ENCODE data around the gene CMTM5. TPM values are rescaled to one million over a fixed set of nuclear protein-coding genes. Genes with fewer than 3 reads are reported as not detected.

The CMTM5 gene, protein sequence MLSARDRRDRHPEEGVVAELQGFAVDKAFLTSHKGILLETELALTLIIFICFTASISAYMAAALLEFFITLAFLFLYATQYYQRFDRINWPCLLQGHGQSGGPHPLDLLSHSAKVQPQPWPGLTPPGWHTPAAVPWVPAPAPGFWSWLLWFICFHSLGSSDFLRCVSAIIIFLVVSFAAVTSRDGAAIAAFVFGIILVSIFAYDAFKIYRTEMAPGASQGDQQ
- total RNA-seq (2014; rRNA removed; shearing (Covaris generic)) = 0.10 TPM in 1 of 2 replicates, not detected in the other
- not detected in 2 replicates for polyA plus RNA-seq (2015; cell fraction: cytosol; rRNA removed)
- polyA plus RNA-seq (2015; cell fraction: nucleus; rRNA removed) = 0.10 TPM in 1 of 2 replicates, not detected in the other

DNA sequence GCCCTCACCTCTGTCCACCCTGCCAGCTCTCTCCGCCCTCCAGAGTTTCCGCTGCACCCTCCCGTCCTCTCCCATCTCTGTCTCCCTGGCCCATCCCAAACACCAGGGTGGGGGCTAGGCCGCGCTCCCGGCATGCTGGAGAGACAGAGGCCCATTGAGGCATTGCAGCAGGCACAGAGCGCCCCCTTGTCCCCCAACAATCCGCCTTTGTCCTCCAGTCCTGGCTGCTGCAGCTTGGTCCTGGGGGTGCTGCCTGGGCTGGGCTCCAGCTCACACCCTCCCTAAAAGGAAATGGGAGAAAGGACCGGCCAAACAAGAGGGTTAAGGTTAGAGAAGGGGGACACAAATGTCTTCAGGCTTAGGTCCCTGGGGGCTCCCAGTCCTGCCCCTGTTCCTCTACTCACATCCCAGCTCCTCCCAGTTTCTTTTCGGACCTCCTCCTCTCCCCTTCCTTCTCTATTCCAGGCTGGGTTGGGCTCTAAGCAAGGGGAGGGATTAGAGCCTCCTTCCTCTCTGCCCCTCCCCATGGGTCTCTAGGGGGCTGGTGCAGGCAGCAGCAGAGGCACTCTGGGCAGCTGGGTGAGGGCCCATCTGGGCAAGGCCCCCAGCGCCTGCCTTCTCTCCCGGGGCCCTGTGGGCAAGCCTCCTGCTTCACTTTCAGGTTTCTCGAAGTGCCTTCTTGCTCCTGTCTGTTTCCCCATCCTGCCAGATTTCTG, at the start of gene CMTM5:
Gene CMTM5 (plus strand): TSS at position 565 of the 716 bp plus-strand sequence. CDS start 206 bp downstream, outside the sequence.
- DNase-seq (ENCODE audit: low read depth) = no peak

DNA sequence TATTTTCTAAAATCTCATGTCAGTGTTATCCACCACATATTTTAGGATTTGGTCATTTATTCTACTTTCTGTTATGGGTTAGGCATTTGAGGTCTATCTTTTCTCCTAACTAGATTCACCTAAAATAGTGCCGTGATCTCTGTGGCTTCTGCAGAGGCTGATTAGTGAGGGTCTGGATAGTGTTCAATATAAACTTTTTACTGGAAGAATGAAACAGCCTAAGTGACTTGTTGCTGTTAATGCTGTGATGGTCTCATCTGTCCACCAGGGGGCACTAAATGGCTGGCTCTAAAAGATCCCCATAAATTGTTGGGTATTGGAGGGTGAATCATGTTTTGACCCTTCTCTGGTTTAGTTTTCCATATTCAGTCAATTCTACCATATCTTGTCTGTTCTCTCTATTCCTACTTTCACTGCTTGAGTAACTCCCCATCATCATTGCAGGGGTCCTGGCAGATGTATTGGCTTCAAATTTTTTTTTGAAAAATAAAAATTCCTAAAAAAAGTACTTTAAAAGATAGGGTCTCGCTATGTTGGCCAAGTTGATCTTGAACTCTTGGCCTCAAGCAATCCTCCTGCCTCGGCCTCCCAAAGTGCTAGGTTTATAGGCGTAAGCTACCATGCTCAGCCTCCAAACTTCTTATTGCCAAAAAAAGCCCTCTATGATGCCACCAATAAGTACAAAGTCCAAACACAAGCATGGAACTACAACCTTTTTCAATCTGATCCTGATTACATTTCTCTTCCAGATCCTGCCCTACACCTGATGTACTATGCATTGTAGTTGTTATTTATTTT, 48.7 kb upstream of the CMTM5 start:
- DNase-seq (ENCODE audit: low read depth) = peak; percentile 53

DNA sequence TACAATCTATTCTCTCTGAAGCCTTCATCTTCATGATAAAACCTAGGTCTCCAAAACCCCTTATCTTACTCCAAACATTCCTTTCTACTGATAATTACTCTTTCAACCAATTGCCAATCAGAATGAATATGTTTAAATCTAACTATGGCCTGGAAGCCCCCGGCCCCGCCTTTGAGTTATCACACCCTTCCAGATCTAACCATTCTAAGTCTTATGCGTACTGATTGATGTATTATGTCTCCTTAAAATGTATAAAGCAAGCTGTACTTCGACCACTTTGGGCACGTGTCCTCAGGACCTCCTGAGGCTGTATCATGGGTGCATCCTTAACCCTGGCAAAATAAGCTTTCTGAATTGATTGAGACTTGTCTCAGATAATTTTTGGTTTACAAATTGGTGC, 41.2 kb upstream of the CMTM5 start:
- no peak for DNase-seq (ENCODE audit: low read depth)

DNA sequence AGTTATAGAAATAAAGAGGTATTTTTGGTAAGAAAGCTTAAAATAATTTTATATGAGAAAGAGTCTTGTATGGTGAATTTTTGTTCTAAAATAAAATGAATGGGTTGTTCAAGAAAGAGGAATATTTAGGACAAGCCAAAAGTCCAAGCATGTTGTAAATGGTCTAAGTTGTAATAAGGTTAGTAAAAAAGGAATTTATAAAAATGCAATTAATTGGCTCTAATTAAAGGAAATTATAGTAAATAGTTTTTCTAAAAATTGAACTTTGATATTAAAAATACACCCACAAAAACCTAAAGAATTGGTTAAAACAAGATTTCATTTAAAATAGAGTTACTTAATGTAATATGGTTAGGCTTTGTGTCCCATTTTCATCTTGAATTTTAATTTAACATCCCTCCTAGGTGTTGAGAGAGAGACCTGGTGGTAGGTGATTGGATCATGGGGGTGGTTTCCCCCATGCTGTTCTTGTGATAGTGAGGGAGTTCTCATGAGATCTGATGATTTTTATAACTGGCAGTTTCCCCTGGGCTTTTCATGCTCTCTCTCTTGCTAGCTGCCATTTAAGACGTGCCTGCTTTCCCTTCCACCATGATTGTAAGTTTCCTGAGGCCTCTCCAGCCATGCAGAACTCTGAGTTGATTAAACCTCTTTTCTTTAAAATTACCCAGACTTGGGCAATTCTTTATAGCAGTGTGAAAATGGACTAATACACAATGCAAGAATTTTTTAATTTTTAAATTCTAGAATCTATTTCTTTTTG, 37.2 kb upstream of the CMTM5 start:
- DNase-seq (ENCODE audit: low read depth) = no peak

DNA sequence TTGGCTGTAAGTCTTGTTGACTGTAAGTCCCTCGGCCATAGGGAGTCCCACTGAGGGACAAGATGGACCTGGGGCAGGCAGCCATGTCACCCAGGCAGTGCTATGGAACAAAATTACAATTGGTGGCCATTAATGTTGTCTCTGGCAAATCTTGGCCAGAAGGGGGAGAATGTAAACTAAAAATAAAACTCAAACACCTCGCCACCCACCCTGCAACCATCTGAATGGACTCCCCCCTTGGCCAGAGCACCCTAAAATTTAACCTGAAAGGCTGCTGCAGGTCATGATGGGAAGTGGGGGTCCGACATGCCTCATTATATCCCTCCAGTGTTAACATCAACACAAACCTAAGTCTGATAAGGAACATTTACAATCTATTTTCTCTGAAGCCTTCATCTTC, 32.4 kb upstream of the CMTM5 start:
- no peak for DNase-seq (ENCODE audit: low read depth)

DNA sequence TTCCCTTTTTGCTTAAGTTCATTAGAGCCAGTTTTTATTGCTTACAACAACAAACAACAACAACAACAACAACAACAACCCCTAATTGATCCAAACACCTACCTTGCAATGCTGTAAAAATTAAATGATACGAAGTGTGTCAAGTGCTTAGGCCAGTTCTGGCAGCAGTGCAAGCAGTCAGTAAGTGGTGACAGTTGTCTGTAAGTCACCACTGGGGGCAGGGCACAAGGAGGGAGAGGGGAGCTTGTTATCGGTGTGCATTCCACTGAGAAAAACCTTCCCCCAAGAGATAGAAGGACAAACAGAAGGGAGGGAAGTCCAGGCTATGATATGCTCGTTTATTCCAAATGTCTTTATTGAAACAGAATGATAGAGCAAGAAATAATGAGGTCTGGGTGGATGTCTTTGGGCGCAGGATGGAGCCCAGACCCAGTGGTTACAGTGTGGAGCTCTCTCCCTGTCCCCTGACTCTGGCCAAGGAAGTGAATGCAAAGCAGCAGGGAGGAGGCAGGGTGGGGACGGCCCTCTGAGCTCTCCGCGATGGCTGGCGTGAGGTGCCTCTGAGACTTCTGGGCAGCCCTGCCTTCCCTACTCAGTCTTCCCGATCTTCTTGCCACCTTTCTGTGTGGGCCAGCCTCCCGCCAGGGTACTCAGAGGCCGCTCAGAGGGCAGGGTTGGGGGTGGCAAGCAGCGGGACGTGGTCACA, 30.7 kb upstream of the CMTM5 start:
- no peak for DNase-seq (ENCODE audit: low read depth)

DNA sequence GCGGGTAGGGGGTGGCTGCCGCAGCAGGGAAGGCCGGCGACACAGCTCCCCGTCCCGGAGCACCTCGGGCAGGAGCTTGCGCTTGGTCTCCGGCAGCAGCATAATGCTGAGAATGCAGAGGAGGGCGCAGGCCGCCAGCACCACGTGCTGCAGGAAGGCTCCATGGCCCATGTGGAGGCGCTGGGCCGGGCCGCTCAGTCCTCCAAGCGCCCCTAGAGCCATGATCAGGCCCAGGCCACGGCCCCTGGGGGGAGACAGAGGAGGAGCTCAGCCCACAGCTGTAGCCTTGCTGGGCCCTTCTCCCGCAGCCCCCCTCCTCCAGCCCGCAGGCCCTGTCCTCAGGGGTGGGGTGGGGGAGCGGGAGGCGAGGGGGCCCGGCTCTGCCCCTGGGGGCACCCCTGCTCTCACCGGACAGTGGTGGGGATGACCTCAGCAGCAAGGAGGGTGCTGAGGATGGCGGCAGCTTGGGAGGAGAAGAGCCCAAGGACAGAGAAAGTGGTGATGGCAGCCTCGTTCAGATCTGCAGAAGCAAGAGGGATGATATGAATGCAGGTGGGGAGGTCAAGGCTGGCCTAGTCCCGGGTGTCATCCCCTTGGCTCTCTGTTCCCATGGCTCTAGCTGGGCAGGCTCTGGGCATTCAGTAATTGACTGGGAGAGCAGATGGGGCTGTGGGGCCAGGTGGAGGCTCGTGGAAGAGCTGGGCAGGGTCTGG, 30.0 kb upstream of the CMTM5 start:
- no peak for DNase-seq (ENCODE audit: low read depth)

DNA sequence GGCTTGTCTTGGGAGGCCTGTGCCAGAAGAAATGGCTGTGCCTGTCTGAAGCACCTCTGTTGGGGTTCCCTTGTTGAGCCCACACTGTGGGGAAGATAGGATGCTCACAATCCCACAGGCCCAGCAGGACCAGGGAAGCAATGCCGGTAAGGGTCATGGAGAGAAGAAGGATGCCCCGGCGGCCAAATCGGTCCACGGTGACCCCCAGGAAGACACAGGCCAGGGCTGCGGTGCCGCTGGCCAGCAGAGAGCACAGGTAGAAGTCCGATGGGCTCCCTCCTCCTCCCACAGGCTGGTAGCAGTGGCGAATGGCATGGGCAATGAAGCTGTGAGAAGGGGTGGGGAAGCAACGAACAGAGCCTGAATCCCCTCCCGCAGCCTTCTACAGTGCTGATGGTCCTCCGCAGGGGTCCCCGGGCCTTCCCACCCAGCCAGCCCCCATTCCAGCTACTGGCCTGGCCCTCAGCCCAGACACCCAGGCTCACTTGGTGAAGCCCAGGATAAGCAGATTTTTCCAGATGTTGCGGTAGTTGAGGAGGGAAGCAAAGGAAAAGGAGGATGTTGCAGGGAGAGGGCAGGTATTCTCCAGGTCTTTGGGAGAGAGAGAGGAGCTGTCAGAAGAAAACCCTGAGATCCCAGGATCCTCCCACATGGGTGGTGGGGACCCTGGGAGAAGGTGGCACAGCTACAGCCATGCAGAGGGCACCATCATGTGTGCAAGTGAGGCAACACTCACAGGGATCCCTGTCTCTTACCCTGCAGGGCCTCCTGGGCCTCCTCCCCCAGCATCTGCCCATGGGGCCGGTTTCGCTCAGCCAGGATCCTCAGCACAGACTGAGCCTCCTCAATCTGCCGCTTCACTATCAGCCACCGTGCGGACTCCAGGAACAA, 29.2 kb upstream of the CMTM5 start:
- no peak for DNase-seq (ENCODE audit: low read depth)

DNA sequence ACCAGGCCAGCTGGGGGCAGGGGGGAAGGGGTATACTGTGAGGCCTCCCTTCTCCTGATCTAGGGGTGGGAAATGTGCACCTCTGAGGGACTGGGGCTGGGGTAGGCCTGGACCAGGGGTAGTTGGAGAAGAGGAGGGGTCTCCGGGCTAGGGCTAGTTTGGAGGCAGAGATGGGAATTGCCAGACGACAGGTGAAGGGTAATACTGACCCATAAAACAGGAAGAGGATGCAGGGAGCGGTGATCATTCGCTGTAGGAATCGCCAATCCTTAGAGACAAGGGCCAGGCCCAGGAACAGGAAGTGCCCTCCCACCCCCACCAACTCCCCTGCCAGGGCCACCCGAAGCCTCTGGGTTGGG, 28.6 kb upstream of the CMTM5 start:
- no peak for DNase-seq (ENCODE audit: low read depth)

DNA sequence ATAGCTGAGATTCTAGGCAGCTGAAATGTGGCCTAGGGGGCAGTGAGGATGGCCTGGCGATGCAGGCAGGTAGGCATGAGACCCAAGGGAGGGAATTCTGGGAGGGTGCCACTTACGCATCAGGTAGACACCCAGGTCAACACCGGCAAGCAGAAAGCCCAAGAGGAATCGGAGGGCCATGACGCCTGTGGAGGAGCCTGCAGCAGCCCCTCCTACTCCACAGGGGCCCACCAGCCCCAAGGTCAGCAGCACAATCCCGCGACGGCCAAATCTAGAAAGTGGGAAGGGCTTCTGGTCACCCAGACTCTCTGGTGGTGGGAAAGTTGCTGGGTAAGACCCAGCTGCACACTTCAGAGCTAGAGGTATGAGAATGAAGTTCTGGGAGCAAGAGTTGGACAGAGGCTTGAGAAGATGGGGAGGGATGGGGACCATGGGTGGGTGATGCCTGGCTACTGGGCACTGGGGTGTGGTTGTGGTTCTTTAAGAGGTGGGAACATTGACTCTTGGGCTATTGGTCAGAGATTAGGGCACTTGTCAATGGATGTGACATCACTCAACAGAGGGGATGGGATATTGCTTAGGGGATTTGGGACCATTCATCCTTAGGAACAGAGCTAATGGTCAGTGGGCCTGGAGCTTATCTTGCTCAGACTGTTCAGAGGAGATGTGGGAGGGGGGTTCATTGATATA, 27.5 kb upstream of the CMTM5 start:
- DNase-seq (ENCODE audit: low read depth) = no peak

DNA sequence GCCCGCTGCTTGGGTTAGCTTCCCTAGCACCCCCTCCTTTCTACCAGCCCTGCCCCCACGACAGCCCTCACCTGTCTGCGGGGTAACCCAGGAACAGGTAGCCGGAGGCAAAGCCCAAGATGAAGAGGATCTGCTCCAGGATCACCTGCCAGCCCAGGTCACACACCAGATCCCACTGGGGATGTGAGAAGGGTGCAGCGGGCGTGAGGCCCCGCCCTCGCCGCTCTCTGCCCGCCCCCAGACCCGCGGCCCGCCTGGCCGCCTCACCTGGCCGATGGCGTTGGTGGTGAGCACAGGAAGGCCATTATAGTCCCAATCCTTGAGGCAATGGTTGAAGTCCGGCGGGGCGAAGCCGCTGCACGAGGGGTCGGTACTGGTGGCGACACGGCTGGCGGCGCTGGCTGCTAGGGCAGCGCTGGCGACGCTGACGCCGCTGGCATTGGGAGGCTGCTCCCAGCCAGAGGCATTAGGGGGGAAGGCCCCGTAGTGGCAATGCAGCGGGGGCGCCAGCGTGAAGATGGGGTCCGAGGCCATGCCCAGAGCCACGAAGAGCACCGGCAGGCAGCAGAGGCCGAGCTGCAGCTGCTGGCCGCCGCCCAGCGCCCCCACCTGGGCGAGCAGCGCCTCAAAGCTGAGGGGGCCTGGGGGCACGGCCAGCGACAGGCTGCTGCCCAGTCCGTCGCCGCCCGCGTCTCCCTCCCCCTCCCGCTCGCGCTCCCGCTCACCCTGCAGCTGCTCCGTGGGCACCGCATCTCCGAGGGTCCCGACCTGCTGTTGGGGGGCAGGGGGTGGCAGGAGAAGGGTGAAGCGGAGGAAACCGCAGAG, 25.0 kb upstream of the CMTM5 start:
- DNase-seq (ENCODE audit: low read depth) = no peak

DNA sequence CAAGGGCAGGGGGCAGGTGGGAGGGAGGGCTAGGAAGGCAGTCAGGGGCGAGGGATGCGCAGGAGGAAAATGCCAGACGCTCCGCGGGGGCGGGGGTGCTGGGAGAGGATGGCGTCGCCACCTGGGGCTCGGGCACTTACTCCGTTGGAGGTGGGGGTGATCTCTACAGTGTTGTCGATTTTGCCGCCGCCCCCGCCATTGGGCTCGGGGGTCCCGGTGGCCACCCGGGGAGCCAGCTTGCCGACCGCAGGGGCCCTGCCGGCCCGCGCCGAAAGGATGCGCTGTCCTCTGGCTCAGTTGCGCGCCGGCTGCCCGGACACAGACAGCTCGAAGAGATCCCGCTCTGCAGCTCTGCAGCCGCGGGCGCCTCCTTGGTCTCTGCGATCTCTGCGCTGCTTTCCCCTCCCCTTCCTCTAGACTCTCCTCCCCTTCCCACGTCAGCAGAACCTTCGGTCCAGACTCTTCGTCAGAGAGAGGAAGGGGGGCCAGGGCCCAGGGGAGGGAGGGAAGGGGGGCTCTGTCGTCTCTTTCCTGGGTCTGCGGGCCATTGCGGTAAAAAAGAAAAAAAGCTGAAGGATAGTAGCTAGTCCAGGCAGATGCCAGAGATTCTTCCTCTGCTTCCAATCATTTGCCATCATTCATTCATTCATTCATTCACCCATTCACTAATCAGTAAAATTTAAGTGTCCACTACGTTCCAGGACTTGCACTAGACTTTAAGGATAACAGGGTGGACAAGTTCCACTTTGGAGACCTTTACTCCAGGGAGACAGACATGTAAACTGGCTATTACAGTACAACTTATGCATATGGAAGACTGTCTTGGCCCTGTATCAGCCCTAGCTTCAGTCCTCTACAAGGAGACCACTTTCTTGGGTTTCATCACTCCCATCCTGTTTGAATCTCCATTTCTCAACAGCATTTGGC, 24.1 kb upstream of the CMTM5 start, which contains the start of gene SLC22A17:
Gene SLC22A17 (minus strand): TSS at position 382 of the 927 bp plus-strand sequence.
- peak; percentile 35 for DNase-seq (ENCODE audit: low read depth)

DNA sequence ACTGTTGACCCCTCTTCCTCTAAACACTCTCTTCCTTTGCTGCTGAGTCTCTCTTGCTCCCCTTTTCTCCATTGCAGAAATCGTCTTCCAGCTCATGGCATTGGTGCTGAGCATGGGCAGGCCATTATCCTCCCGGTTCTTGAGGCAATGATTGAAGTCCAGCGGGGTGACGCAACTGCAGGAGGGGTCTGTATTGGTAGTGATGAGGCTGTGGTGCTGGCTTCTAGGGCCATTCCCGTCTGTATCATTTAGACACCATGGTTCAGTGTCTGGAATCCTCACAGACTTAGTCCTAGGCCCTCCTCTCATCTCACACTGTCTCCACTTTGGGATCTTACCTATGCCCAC, 23.4 kb upstream of the CMTM5 start:
- DNase-seq (ENCODE audit: low read depth) = no peak

DNA sequence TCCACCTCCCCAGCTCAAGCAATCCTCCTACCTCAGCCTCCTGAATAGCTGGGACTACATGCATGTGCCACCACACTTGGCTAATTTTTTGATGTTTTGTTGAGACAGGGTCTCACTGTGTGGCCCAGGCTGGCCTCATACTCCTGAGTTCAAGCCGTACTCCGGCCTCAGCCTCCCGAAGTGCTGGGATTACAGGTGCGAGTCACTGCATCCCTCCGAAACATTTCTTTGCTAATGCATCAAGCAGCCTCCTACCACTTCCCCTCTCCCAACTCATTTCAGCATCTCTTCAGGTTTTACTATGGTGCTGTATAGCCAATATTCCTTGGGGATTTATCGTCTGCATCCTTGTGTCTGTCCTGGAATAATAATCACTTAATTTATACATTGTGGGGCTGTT, 21.9 kb upstream of the CMTM5 start:
- no peak for DNase-seq (ENCODE audit: low read depth)

DNA sequence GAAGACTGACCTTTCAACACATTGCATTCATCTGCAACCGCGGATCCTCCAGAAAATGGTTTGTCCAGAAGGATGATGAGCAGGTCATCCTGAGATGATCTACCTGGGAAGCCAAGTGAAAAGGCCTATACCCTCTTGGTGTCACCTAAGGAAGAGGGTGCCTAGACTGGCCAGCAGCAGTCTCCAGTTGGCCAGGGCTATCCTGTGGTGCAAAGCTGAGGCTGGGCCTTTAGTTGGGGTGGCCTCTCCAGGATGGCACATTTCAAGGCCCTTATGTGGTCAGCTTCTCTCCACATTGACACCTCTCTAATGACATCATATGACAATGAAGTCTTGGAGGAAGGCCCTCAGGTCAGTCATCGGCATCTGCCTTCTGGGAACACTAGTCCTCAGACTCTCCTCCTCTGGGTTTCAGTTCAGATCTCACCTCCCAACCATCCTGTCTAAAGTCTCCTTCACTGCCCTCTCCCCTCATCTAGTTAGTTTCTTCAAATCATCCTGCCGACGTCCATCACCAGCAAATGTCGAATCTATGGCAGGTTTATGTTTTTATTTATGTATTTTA, 20.9 kb upstream of the CMTM5 start:
- no peak for DNase-seq (ENCODE audit: low read depth)

DNA sequence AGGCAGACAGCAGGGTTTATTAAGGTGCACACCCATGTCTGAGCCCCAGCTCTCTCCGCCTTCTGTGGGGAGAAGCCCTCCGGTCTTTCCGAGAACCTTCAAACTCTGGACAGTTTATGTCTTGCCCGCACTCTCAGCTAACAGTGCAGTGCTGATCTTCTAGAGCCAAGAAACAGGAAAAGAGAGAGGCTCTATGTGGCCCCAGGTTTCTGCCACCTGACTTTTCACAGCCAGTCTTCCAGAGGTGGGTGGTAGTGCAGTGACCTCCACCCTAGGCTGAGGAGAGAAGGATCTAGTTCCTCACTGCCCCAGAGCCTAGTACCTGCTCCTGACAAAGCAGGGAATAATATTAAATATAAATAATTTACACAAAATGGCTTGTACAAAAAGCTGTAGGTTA, 20.2 kb upstream of the CMTM5 start:
- DNase-seq (ENCODE audit: low read depth) = no peak

Measured in HT1080 (cell line).